GM12874 (cell line): ENCODE results near the gene SYT3.

ENCODE experiments used
- TF ChIP-seq, protein P1 (sequence below): IDR thresholded peaks from 2 replicates; pipeline ENCODE4 v1.5.1; 2011; ENCODE audit warnings: low read depth, mild to moderate bottlenecking, control low read depth, low read length, moderate library complexity; ENCODE audit not compliant: insufficient read depth

SYT3 gene

DNA sequence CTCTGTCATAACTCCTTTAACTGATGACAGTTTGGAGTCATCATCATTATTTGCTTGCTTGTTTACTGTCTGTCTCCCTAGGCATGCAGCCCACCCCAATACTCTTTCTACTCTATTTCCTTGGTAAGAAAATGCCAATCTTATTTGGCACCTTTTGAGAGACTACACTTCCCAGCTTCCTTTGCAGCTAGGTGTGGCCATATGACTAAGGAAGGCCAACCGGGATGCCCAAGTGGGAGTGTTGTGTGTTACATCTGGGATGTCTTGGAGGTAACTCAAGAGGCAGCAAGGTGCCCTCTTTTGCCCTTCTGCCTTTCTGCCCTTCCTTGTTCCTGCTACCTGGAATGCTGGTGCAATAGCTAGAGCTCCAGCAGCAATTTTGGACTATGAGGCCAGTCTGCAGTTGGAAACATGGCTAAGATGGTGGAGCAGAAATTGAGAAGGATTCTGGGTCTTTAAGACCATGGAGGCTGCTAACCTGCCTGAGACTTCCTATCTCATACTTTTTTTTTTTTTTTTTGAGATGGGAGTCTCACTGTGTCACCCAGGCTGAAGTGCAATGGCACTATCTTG, 37.0 kb upstream of the SYT3 start:
- TF ChIP-seq, protein P1, sequence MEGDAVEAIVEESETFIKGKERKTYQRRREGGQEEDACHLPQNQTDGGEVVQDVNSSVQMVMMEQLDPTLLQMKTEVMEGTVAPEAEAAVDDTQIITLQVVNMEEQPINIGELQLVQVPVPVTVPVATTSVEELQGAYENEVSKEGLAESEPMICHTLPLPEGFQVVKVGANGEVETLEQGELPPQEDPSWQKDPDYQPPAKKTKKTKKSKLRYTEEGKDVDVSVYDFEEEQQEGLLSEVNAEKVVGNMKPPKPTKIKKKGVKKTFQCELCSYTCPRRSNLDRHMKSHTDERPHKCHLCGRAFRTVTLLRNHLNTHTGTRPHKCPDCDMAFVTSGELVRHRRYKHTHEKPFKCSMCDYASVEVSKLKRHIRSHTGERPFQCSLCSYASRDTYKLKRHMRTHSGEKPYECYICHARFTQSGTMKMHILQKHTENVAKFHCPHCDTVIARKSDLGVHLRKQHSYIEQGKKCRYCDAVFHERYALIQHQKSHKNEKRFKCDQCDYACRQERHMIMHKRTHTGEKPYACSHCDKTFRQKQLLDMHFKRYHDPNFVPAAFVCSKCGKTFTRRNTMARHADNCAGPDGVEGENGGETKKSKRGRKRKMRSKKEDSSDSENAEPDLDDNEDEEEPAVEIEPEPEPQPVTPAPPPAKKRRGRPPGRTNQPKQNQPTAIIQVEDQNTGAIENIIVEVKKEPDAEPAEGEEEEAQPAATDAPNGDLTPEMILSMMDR: no peak

DNA sequence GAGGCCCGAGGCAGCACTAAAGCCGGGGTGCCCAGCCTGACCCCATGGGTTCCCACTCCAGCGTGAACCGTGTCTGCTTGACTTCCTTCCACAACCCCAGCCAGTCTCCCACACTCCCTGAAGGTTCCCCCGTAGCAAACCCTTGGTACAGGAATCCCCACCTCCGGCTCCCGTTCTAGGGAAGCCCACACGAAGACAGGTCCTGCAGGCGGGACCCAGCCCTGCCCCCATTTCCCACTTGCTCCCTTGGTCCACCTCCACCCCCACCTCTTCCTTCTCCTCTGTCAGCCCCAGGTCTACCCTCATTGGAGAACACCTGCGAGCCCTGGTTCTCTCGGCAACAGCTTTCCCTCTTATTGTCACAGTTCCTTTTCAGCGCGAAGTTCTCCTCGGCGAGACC, 33.4 kb upstream of the SYT3 start:
- TF ChIP-seq, protein P1: no peak

DNA sequence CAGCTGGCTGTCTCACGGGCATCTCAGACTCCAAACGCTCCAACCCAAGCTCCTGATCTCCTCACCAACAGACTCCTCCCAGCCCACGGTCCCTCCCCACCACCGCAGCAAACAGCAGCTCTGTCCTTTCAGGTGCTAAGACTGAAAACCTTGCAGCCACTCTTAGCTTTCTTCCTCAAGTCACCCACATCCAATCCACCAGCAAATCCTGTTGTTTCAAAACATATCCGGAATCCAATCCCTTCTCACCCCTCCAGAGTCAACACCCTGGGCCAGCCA, 30.4 kb upstream of the SYT3 start:
- TF ChIP-seq, protein P1: no peak

DNA sequence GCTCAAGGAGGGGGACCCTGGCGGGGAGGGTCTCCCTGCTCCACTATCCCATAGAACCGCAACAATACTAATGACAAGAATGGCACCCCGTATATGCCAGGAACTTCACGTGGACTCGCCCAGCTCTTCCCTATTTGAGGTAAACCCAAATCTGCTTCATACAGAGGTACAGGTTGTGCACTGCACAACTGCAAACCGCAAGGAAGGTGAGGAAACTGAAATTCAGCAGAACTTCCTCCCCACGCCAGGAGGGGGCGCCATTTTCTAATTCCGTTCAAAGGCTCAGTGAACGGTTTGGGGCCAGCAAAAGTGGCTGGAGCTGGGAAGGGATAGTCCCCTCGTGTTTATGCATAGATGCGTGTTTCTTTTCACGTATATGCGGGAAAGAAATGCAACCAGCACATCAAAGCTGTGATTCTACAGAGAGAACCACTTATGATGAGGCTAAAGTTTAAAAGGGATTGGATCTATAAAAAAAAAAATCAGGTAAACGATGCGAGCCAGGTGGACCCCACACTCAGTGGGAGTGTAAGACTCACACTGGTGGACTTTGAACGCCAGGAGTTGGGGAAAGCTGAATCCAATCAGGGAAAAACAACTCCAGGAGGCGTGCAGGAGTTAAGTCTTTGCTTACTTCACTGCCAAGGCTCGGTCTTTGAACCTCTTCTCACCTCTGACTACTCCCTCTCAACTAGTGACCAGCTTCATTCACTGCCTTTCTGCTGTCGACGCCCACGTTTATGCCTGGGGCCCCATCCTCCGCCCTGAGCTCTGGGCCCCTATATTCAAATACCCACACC, 29.8 kb upstream of the SYT3 start:
- TF ChIP-seq, protein P1: peak; percentile 73

DNA sequence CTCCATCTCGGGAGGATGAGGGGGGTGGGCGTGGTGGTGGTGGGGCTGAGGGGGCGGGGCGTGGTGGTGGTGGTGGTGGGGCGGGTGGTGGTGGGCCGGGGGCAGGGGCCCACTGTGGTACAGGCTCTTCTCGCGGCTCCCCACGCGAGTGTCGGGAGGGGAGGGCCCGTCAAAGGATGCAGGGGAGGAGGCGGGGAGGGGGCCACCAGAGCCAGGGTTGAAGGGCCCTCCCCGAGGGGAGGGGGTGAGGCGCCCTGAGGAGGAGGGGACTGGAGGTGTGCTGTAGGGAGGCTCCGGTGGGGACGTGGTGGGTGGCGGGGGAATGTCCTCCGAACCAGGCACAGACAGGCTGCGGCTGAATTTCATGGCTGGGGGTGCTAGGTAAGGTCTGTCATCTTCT, 29.2 kb upstream of the SYT3 start:
- TF ChIP-seq, protein P1: no peak

DNA sequence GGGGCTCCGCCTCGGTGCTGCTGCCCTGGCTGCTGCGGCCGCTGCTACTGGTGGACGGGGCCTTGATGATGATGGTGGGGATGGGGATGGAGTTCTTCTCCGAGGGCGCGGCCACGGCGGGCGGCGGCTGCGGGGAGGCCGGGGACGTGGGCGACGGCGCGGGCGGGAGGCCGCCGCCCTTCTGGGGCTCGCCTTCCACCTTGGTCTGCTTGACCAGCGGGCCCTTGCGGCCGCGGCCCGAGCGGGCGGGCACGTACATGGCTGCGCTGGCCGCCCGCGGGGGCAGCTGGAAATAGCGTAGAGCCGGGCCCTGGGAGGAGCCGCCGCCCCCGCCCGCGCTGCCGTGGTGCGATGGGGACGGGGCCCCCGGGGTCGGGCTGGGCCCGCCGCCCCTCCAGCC, 28.7 kb upstream of the SYT3 start:
- TF ChIP-seq, protein P1: no peak

DNA sequence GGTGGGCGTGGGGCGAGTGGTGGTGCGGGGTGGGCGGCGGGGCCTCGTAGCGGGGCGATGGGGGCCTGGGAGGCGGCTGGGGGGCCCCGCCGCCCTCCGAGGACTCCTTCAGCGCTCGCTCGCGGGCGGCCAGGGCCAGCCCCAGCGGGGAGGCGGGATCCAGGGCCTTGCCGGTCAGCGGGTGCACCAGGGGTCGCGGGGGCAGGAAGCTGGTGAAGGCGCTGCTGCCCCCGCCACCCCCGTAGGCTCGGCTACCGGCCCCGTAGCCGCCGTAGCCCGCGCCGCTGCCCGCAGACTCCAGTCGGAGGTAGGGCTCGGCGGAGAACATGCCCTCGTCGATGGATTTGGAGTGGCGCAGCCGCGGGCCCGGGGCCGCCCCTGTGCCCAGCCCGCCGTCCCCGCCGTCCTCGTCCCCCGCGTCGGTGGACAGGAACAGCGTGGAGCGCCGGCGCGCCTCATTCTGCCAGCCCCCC, 28.1 kb upstream of the SYT3 start:
- TF ChIP-seq, protein P1: no peak
